Osteoblast (primary cell): ENCODE measurements around the gene OLFM2. TPM values are rescaled to one million over a fixed set of nuclear protein-coding genes. Genes with fewer than 3 reads are reported as not detected.

ENCODE experiments used
- DNase-seq: peaks from one replicate; pipeline ENCODE4 v3.0.0; 2011; ENCODE audit warnings: low spot score, mixed read lengths; ENCODE audit not compliant: insufficient read length; ENCODE audit errors: missing footprints
- H2AFZ ChIP-seq: 2 replicates; pipeline ENCODE4 v1.6.0; 2011; ENCODE audit warnings: mild to moderate bottlenecking, low read length
- H3K27ac ChIP-seq: 2 replicates; pipeline ENCODE4 v1.5.1; 2011; ENCODE audit warnings: mild to moderate bottlenecking, low read depth, low read length, moderate library complexity
- H3K27me3 ChIP-seq: 2 replicates; pipeline ENCODE4 v1.6.0; 2012; ENCODE audit warnings: mild to moderate bottlenecking, control low read depth, inconsistent platforms, low read length, moderate library complexity; ENCODE audit not compliant: insufficient read depth
- H3K36me3 ChIP-seq: 2 replicates; pipeline ENCODE4 v1.5.1; 2011; ENCODE audit warnings: mild to moderate bottlenecking, low read length, control low read depth, moderate library complexity; ENCODE audit not compliant: insufficient read depth
- H3K4me1 ChIP-seq: 2 replicates; pipeline ENCODE4 v1.5.1; 2011; ENCODE audit warnings: mild to moderate bottlenecking, low read length, control low read depth, moderate library complexity; ENCODE audit not compliant: insufficient read depth
- H3K4me2 ChIP-seq: 2 replicates; pipeline ENCODE4 v1.6.0; 2011; ENCODE audit warnings: mild to moderate bottlenecking, low read length; ENCODE audit not compliant: insufficient read depth
- H3K4me3 ChIP-seq: fragments of 200-600 bp; sonication (generic); 3 replicates; pipeline ENCODE4 v1.5.1; 2012; ENCODE audit warnings: mild to moderate bottlenecking, low read length, inconsistent platforms; ENCODE audit not compliant: insufficient read depth
- H3K79me2 ChIP-seq: 2 replicates; pipeline ENCODE4 v1.6.0; 2012; ENCODE audit warnings: mild to moderate bottlenecking, low read length, control low read depth, inconsistent platforms; ENCODE audit not compliant: insufficient read depth
- H3K9me3 ChIP-seq: 2 replicates; pipeline ENCODE4 v1.5.1; 2011; ENCODE audit warnings: low read depth, low read length, control low read depth
- H4K20me1 ChIP-seq: 2 replicates; pipeline ENCODE4 v1.6.0; 2012; ENCODE audit warnings: mild to moderate bottlenecking, low read length, control low read depth; ENCODE audit not compliant: insufficient read depth
- small RNA-seq: library from RNA; depleted of rRNA; stranded (forward); fragments of <200 nt; gene quantifications from one replicate; pipeline ENCODE3, GENCODE V24; 2012
- total RNA-seq: library from RNA; depleted of rRNA; stranded (reverse); fragments of >200 nt; gene quantifications from 2 replicates; pipeline ENCODE4 v1.2.3, GENCODE V29; 2012
- TF ChIP-seq, protein P1 (sequence below): IDR thresholded peaks from 2 replicates; pipeline ENCODE4 v1.5.1; 2011; ENCODE audit warnings: mild to moderate bottlenecking, low read depth, low read length, moderate library complexity; ENCODE audit errors: extremely low read depth

The OLFM2 gene
- total RNA-seq, 1 donor, result 0.72 TPM

- H3K4me2 ChIP-seq, result no peak overlapping the region
- no peak overlapping the region for H3K4me3 ChIP-seq
- no peaks in the 10 kb centered on the region for H3K4me1 ChIP-seq
- H3K9me3 ChIP-seq, result no peaks in the 10 kb centered on the region
- peaks cover 8% of the 10 kb centered on the region for H3K79me2 ChIP-seq
- no peaks in the 10 kb centered on the region for H3K27me3 ChIP-seq
- H4K20me1 ChIP-seq, result peaks cover 4% of the 10 kb centered on the region
- no peak overlapping the region for H2AFZ ChIP-seq
- TF ChIP-seq, protein P1, sequence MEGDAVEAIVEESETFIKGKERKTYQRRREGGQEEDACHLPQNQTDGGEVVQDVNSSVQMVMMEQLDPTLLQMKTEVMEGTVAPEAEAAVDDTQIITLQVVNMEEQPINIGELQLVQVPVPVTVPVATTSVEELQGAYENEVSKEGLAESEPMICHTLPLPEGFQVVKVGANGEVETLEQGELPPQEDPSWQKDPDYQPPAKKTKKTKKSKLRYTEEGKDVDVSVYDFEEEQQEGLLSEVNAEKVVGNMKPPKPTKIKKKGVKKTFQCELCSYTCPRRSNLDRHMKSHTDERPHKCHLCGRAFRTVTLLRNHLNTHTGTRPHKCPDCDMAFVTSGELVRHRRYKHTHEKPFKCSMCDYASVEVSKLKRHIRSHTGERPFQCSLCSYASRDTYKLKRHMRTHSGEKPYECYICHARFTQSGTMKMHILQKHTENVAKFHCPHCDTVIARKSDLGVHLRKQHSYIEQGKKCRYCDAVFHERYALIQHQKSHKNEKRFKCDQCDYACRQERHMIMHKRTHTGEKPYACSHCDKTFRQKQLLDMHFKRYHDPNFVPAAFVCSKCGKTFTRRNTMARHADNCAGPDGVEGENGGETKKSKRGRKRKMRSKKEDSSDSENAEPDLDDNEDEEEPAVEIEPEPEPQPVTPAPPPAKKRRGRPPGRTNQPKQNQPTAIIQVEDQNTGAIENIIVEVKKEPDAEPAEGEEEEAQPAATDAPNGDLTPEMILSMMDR, result no peak
- H3K36me3 ChIP-seq, result peaks cover 23% of the 10 kb centered on the region
- H3K27ac ChIP-seq, result no peak overlapping the region
- DNase-seq, result no peak
Measured at GRCh38 chr19:9808855-9809824, 127.2 kb downstream of the OLFM2 start.

DNA sequence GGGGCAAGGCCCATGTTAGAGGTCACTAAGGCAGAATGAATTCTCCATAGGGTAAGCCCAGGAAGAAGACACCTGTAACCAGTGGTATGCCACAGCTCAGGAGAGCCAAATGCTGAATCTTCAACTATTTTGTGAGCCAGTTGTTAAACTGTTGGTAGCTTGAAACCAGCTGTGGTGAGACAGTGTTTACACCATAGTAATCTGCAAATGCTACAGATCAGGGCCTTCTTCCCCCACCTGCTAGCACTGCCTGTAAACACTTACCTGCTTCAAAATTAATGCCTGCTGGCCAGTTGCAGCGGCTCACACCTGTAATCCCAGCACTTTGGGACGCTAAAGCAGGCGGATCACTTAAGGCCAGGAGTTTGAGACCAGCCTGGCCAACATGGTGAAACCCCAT lies 129.5 kb downstream of the OLFM2 start:
- no peaks in the 10 kb centered on the region for H3K27me3 ChIP-seq
- H3K79me2 ChIP-seq, result peaks cover 2% of the 10 kb centered on the region
- no peak overlapping the region for H2AFZ ChIP-seq
- H3K4me2 ChIP-seq, result no peak overlapping the region
- H3K27ac ChIP-seq, result no peak overlapping the region
- no peak overlapping the region for H3K4me3 ChIP-seq
- no peaks in the 10 kb centered on the region for H3K4me1 ChIP-seq
- DNase-seq, result no peak
- TF ChIP-seq, protein P1, result no peak
- H3K9me3 ChIP-seq, result no peaks in the 10 kb centered on the region
- H3K36me3 ChIP-seq, result peaks cover 23% of the 10 kb centered on the region
- peaks cover 4% of the 10 kb centered on the region for H4K20me1 ChIP-seq

Small RNAs within 50 kb of the gene (small RNA-seq; reads per million reads assigned to genes)
- not detected for gene RF00156

Other genes starting within 250 kb of the OLFM2 start
- gene ZNF846, start 167.8 kb downstream of the OLFM2 start, total RNA-seq, result 14.1 and 17.7 TPM in 2 replicates
- 23.9 and 25.0 TPM in 2 replicates for gene FBXL12, start 117.4 kb downstream of the OLFM2 start, total RNA-seq
- 82.5 and 111 TPM in 2 replicates for gene UBL5, start 108.6 kb downstream of the OLFM2 start, total RNA-seq
- gene PIN1, start 101.2 kb downstream of the OLFM2 start, total RNA-seq, result 53.9 and 62.6 TPM in 2 replicates
- gene COL5A3, start 74.0 kb upstream of the OLFM2 start, total RNA-seq, result 9.1 and 14.8 TPM in 2 replicates
- not detected in 2 replicates for gene RDH8, start 77.0 kb upstream of the OLFM2 start, total RNA-seq
- gene SHFL, start 149.8 kb upstream of the OLFM2 start, total RNA-seq, result 20.6 and 22.4 TPM in 2 replicates
- gene ANGPTL6, start 166.2 kb upstream of the OLFM2 start, total RNA-seq, result not detected in 2 replicates
- gene PPAN, start 169.8 kb upstream of the OLFM2 start, total RNA-seq, result 19.2 and 20.9 TPM in 2 replicates
- 2.1 and 2.2 TPM in 2 replicates for gene P2RY11, start 175.2 kb upstream of the OLFM2 start, total RNA-seq
- gene EIF3G, start 183.4 kb upstream of the OLFM2 start, total RNA-seq, result 226 and 252 TPM in 2 replicates